H1 (cell line): ENCODE measurements around the gene ADAM22. TPM values are rescaled to one million over a fixed set of nuclear protein-coding genes. Genes with fewer than 3 reads are reported as not detected.

Experiments
- CTCF ChIA-PET: fragments of 300-600 bp; sonication (Branson Sonifier 250); formaldehyde crosslinking; loops from one replicate; lab custom pipeline; 2021; ENCODE audit not compliant: partially characterized antibody; lab: Charles Lee
- POLR2A ChIA-PET: fragments of 300-600 bp; sonication (Branson Sonifier 250); formaldehyde crosslinking; loops from one replicate; lab custom pipeline; 2021; ENCODE audit warnings: inconsistent platforms; ENCODE audit not compliant: partially characterized antibody; lab: Charles Lee
- DNase-seq, 2 experiments: peaks; one replicate each; pipeline versions ENCODE4 v3.0.0 to v3.0.0-alpha.2; 2010 to 2022; ENCODE audit warnings: low spot score in 2 of 2, low read depth in 1 of 2, mixed read lengths in 1 of 2
- FAIRE-seq: peaks from 2 replicates; lab custom pipeline; 2011; peaks lifted over from hg19 to GRCh38; lab: Jason Lieb, UNC
- H2AFZ ChIP-seq: 2 replicates; pipeline ENCODE4 v1.8.1; 2012; ENCODE audit warnings: low read length, inconsistent platforms
- H2AK5ac ChIP-seq: 2 replicates; pipeline ENCODE4 v1.6.1; 2013; ENCODE audit warnings: low read depth, low read length
- H2BK120ac ChIP-seq: replicated peaks from 2 replicates; pipeline ENCODE3; 2013; ENCODE audit warnings: low read depth, low read length, inconsistent platforms
- H2BK12ac ChIP-seq: 2 replicates; pipeline ENCODE4 v1.6.1; 2013; ENCODE audit warnings: low read depth, low read length
- H2BK15ac ChIP-seq: 2 replicates; pipeline ENCODE4 v1.6.1; 2013; ENCODE audit warnings: low read length
- H2BK20ac ChIP-seq: 2 replicates; pipeline ENCODE4 v1.6.1; 2013; ENCODE audit warnings: low read length
- H2BK5ac ChIP-seq: 2 replicates; pipeline ENCODE4 v1.6.1; 2013; ENCODE audit warnings: low read depth, low read length
- H3K14ac ChIP-seq: 2 replicates; pipeline ENCODE4 v1.6.1; 2013; ENCODE audit warnings: inconsistent platforms; ENCODE audit not compliant: insufficient read length
- H3K18ac ChIP-seq: 2 replicates; pipeline ENCODE4 v1.6.1; 2013; ENCODE audit warnings: low read length; ENCODE audit errors: extremely low read depth
- H3K23ac ChIP-seq: 2 replicates; pipeline ENCODE4 v1.6.1; 2013; ENCODE audit warnings: inconsistent platforms; ENCODE audit not compliant: insufficient read length
- H3K23me2 ChIP-seq: 2 replicates; pipeline ENCODE4 v1.6.1; 2013; ENCODE audit warnings: low read depth, low read length
- H3K27ac ChIP-seq: 2 replicates; pipeline ENCODE4 v1.6.1; 2011; ENCODE audit warnings: low read depth, low read length, inconsistent platforms
- H3K27me3 ChIP-seq, 4 experiments: replicated peaks in 1 of 4; 1 replicate in 1 of 4; 2 replicates in 3 of 4; pipeline versions ENCODE4 v1.6.1 to v1.8.1; 2011 to 2013; ENCODE audit warnings: low read length in 3 of 4, mild to moderate bottlenecking in 3 of 4, inconsistent platforms in 2 of 4, mixed read lengths in 2 of 4, moderate library complexity in 1 of 4; ENCODE audit not compliant: control insufficient read depth in 3 of 4, insufficient read depth in 3 of 4; ENCODE audit errors: extremely low read depth in 1 of 4
- H3K36me3 ChIP-seq, 4 experiments: 2 replicates each; pipeline versions ENCODE4 v1.6.1 to v1.8.1; 2011 to 2013; ENCODE audit warnings: mild to moderate bottlenecking in 4 of 4, low read length in 3 of 4, moderate library complexity in 2 of 4, control low read depth in 1 of 4, inconsistent platforms in 1 of 4; ENCODE audit not compliant: insufficient read depth in 4 of 4, control insufficient read depth in 2 of 4
- H3K4ac ChIP-seq: replicated peaks from 2 replicates; pipeline ENCODE3; 2013; ENCODE audit warnings: low read length, low read depth, mixed read lengths, inconsistent platforms; ENCODE audit not compliant: insufficient read length
- H3K4me1 ChIP-seq, 4 experiments: replicated peaks in 1 of 4; 1 replicate in 1 of 4; 2 replicates in 3 of 4; pipeline versions ENCODE4 v1.6.1 to v1.8.1; 2011 to 2013; ENCODE audit warnings: low read length in 3 of 4, inconsistent platforms in 2 of 4, mixed read lengths in 1 of 4; ENCODE audit not compliant: insufficient read depth in 4 of 4, control insufficient read depth in 3 of 4
- H3K4me2 ChIP-seq, 2 experiments: 2 replicates each; pipeline versions ENCODE4 v1.6.1 to v1.8.1; 2011 to 2013; ENCODE audit warnings: low read depth in 2 of 2, low read length in 2 of 2, control low read depth in 1 of 2, inconsistent platforms in 1 of 2, mild to moderate bottlenecking in 1 of 2; ENCODE audit not compliant: insufficient read depth in 1 of 2
- H3K4me3 ChIP-seq, 4 experiments: fragments of 200-600, 300-600 bp in 1 of 4; sonication (generic), shearing (Covaris generic), sonication (Bioruptor Twin) in 1 of 4; 2 replicates each; pipeline versions ENCODE4 v1.5.1 to v1.8.1; 2011 to 2016; ENCODE audit warnings: low read length in 4 of 4, low read depth in 3 of 4, control low read depth in 2 of 4, inconsistent platforms in 2 of 4, mild to moderate bottlenecking in 2 of 4, mixed read lengths in 1 of 4, moderate library complexity in 1 of 4; ENCODE audit not compliant: insufficient read depth in 2 of 4; ENCODE audit errors: extremely low read depth in 1 of 4
- H3K56ac ChIP-seq: replicated peaks from 2 replicates; pipeline ENCODE3; 2013; ENCODE audit warnings: low read depth, mild to moderate bottlenecking, mixed read lengths, low read length, inconsistent platforms; ENCODE audit not compliant: insufficient read length
- H3K79me1 ChIP-seq: 2 replicates; pipeline ENCODE4 v1.6.1; 2013; ENCODE audit warnings: low read depth, low read length, control low read depth
- H3K79me2 ChIP-seq, 2 experiments: 2 replicates each; pipeline versions ENCODE4 v1.6.1 to v1.8.1; 2012 to 2013; ENCODE audit warnings: low read length in 2 of 2, mild to moderate bottlenecking in 2 of 2, inconsistent platforms in 1 of 2; ENCODE audit not compliant: insufficient read depth in 2 of 2, control insufficient read depth in 1 of 2
- H3K9ac ChIP-seq, 4 experiments: replicated peaks in 1 of 4; 1 replicate in 1 of 4; 2 replicates in 3 of 4; pipeline versions ENCODE4 v1.6.1 to v1.8.1; 2011 to 2013; ENCODE audit warnings: low read depth in 3 of 4, low read length in 3 of 4, control low read depth in 2 of 4, mild to moderate bottlenecking in 2 of 4, moderate library complexity in 2 of 4, inconsistent platforms in 1 of 4; ENCODE audit errors: extremely low read depth in 1 of 4
- H3K9me3 ChIP-seq, 2 experiments: 2 replicates each; pipeline versions ENCODE4 v1.6.1 to v1.8.1; 2012 to 2013; ENCODE audit warnings: mild to moderate bottlenecking in 2 of 2, moderate library complexity in 2 of 2, control low read depth in 1 of 2, inconsistent platforms in 1 of 2, low read depth in 1 of 2, low read length in 1 of 2, mixed read lengths in 1 of 2; ENCODE audit not compliant: insufficient read depth in 2 of 2
- H4K20me1 ChIP-seq, 2 experiments: replicated peaks in 1 of 2; 2 replicates each; pipeline versions ENCODE3 to v1.8.1; 2011 to 2013; ENCODE audit warnings: inconsistent platforms in 2 of 2, low read length in 2 of 2, mild to moderate bottlenecking in 1 of 2; ENCODE audit not compliant: insufficient read depth in 2 of 2, control insufficient read depth in 1 of 2
- H4K5ac ChIP-seq: 2 replicates; pipeline ENCODE4 v1.6.1; 2013; ENCODE audit warnings: low read length, low read depth, mixed read lengths, inconsistent platforms; ENCODE audit not compliant: insufficient read length
- H4K8ac ChIP-seq: 2 replicates; pipeline ENCODE4 v1.8.0; 2013; ENCODE audit warnings: mild to moderate bottlenecking, moderate library complexity, low read length, inconsistent platforms; ENCODE audit not compliant: insufficient read depth; ENCODE audit errors: extremely low read depth
- H4K91ac ChIP-seq: replicated peaks from 2 replicates; pipeline ENCODE3; 2013; ENCODE audit warnings: low read length, mixed read lengths, inconsistent platforms; ENCODE audit not compliant: insufficient read length
- ASH2L ChIP-seq: fragments of 200-600, 300-600 bp; sonication (generic); IDR thresholded peaks from one replicate; pipeline ENCODE4 v1.7.1; 2017; ENCODE audit warnings: low read length
- BACH1 ChIP-seq: IDR thresholded peaks from 2 replicates; pipeline ENCODE4 v1.6.1; 2012; ENCODE audit warnings: low read length, improper control_type of control experiment
- CBX8 ChIP-seq: fragments of 300-800, 300-1000 bp; sonication (generic); IDR thresholded peaks from 2 replicates; pipeline ENCODE4 v1.7.1; 2016; ENCODE audit warnings: low read depth, low read length, borderline replicate concordance
- CHD2 ChIP-seq: IDR thresholded peaks from 2 replicates; pipeline ENCODE4 v1.6.1; 2012; ENCODE audit warnings: low read length, improper control_type of control experiment
- CTBP2 ChIP-seq: IDR thresholded peaks from 2 replicates; pipeline ENCODE4 v1.7.0; 2011; ENCODE audit warnings: borderline replicate concordance, mild to moderate bottlenecking, moderate library complexity, mixed read lengths, low read length; ENCODE audit not compliant: insufficient read depth, insufficient read length
- E2F6 ChIP-seq: IDR thresholded peaks from 2 replicates; pipeline ENCODE4 v1.6.1; 2012; ENCODE audit warnings: inconsistent platforms
- HDAC2 ChIP-seq, 2 experiments: fragments of 300-600 bp in 1 of 2; sonication (generic) in 1 of 2; IDR thresholded peaks; 2 replicates each; pipeline ENCODE4 v1.6.1; 2011 to 2012; ENCODE audit warnings: low read depth in 2 of 2, low read length in 2 of 2, mild to moderate bottlenecking in 2 of 2, moderate library complexity in 2 of 2, borderline replicate concordance in 1 of 2, inconsistent platforms in 1 of 2
- SAP30 ChIP-seq: fragments of 300-600 bp; sonication (generic); IDR thresholded peaks from 2 replicates; pipeline ENCODE4 v1.7.1; 2012; ENCODE audit warnings: low read length, moderate library complexity, mild to moderate bottlenecking, inconsistent platforms; ENCODE audit not compliant: insufficient read depth, insufficient replicate concordance
- SIN3A ChIP-seq, 2 experiments: IDR thresholded peaks in 1 of 2; conservative IDR thresholded peaks in 1 of 2; 2 replicates each; pipeline ENCODE4 v1.6.1; 2011 to 2012; ENCODE audit warnings: low read length in 2 of 2, improper control_type of control experiment in 1 of 2, low read depth in 1 of 2, mild to moderate bottlenecking in 1 of 2
- SIRT6 ChIP-seq: IDR thresholded peaks from one replicate; pipeline ENCODE4 v1.7.1; 2012; ENCODE audit warnings: low read length, inconsistent platforms
- ZNF274 ChIP-seq: IDR thresholded peaks from 2 replicates; pipeline ENCODE4 v1.7.0; 2012; ENCODE audit warnings: low read length, borderline replicate concordance; ENCODE audit errors: extremely low read depth
- WGBS, 2 experiments: shearing (Covaris generic) in 1 of 2; methylation state at CpG; one replicate each; pipeline versions ENCODE4 v1.1.6 to v1.1.7; 2013 to 2015; ENCODE audit warnings: low lambda C conversion rate in 2 of 2, mixed read lengths in 2 of 2, inconsistent platforms in 1 of 2, low coverage in 1 of 2, missing lambda C conversion rate in 1 of 2; ENCODE audit not compliant: insufficient replicate concordance in 2 of 2, insufficient coverage in 1 of 2, insufficient read length in 1 of 2; ENCODE audit errors: extremely low coverage in 1 of 2, missing lambda C conversion rate in 1 of 2; 5-methylcytosine and 5-hydroxymethylcytosine counted together
- polyA plus RNA-seq, 7 experiments: library from polyadenylated mRNA; depleted of rRNA in 3 of 7; stranded (reverse) in 5 of 7; unstranded in 2 of 7; fragments of >200 nt in 5 of 7; fragments of 200-250 nt in 2 of 7; gene quantifications; 1 replicate in 5 of 7; 2 replicates in 1 of 7; 4 replicates in 1 of 7; pipeline versions ENCODE4 v1.2.1 to v1.2.3, GENCODE V29; 2011 to 2013; ENCODE audit warnings: missing spikeins in 2 of 7, mixed read lengths in 2 of 7
- total RNA-seq: library from RNA; stranded (reverse); fragmentation: NEBNext Ultra II Directional; extraction: Animal tissue kit (Norgen Biotek cat#: 25700); gene quantifications from 2 replicates; pipeline ENCODE4 v1.2.1, GENCODE V29; 2021

ADAM22 gene
- total and polyA plus RNA-seq, 2 of the 8 experiments (the other 6 are each of a cell fraction or from before 2014, with no cell fraction given): 4.6 to 21.4 TPM

GRCh38 chr7:88224601-88225275 is 290.7 kb downstream of the ADAM22 start:
- ChIA-PET CTCF (interaction anchor here (1.4 kb wide), 1 partner anchor 19 kb away, joined by 3 read pairs; no protein-coding TSS in a partner anchor), POLR2A (no interaction called here)
- Histone ChIP-seq H3K14ac (no peak overlapping the region), H3K9me3 (no peaks in the 10 kb centered on the region), H3K79me2 (no peaks in the 10 kb centered on the region), H4K20me1 (no peaks in the 10 kb centered on the region), H3K79me1 (no peaks in the 10 kb centered on the region), H2AFZ (no peak overlapping the region), H3K4me1 (peaks cover 0 to 5% (median 2%) of the 10 kb centered on the region in 4 experiments; a peak in 2 of 7 replicates), H3K23me2 (peaks cover 5% of the 10 kb centered on the region), H3K23ac (no peak overlapping the region), H4K5ac (no peak overlapping the region), H2BK12ac (no peak overlapping the region), H3K4ac (no peak overlapping the region), H3K56ac (no peak overlapping the region), H3K18ac (no peak overlapping the region), H2BK15ac (no peak overlapping the region), H3K27me3 (no peaks in the 10 kb centered on the region), H2BK120ac (no peak overlapping the region), H3K36me3 (no peaks in the 10 kb centered on the region), H3K27ac (no peak overlapping the region), H3K9ac (no peak overlapping the region), H4K8ac (no peak overlapping the region), H2BK20ac (no peak overlapping the region), H2AK5ac (no peak overlapping the region), H4K91ac (no peak overlapping the region), H3K4me3 (no peak overlapping the region), H3K4me2 (no peak overlapping the region), H2BK5ac (no peak overlapping the region)
- DNase-seq: no peak
- no peak for FAIRE-seq
- 85% methylated on average over 2 of the region's 2 CpGs; no CpG with 5 or more reads in 1 of the 2 experiments for WGBS, 2 experiments
- TF ChIP-seq CBX8 (no peak), E2F6 (no peak), CHD2 (no peak), SIN3A (conservative IDR thresholded peaks at IDR 0.05 in 1 of 2, IDR thresholded peaks at IDR 0.05 in 1 of 2; ENCODE audit: low read depth in 1 of 2, low read length in 2 of 2) (no peak), SIRT6 (no peak), ASH2L (no peak), ZNF274 (no peak), SAP30 (no peak), HDAC2 (IDR thresholded peaks at IDR 0.05; ENCODE audit: borderline replicate concordance in 1 of 2, low read depth in 2 of 2, low read length in 2 of 2) (no peak), CTBP2 (no peak), BACH1 (no peak)
